H9 (cell line): ENCODE results near the gene ATXN1L. TPM values are rescaled to one million over a fixed set of nuclear protein-coding genes. Genes with fewer than 3 reads are reported as not detected.

Experiments
- DNase-seq: peaks from one replicate; pipeline ENCODE4 v3.0.0-alpha.2; 2017
- H2AFZ ChIP-seq: one replicate; pipeline ENCODE4 v1.6.1; 2013; ENCODE audit warnings: mild to moderate bottlenecking, low read length, control low read depth, moderate library complexity
- H2AK5ac ChIP-seq: 2 replicates; pipeline ENCODE4 v1.6.1; 2013; ENCODE audit warnings: low read length, control low read depth, mixed read lengths; ENCODE audit not compliant: insufficient read length
- H2BK120ac ChIP-seq: one replicate; pipeline ENCODE4 v1.6.1; 2013; ENCODE audit warnings: low read depth, mild to moderate bottlenecking, low read length, control low read depth, inconsistent platforms; ENCODE audit not compliant: poor library complexity, severe bottlenecking
- H2BK12ac ChIP-seq: 2 replicates; pipeline ENCODE4 v1.6.1; 2013; ENCODE audit warnings: low read length, control low read depth, mixed read lengths, low read depth; ENCODE audit not compliant: insufficient read length
- H2BK15ac ChIP-seq: 2 replicates; pipeline ENCODE4 v1.6.1; 2013; ENCODE audit warnings: low read depth, low read length, control low read depth
- H2BK20ac ChIP-seq: one replicate; pipeline ENCODE4 v1.6.1; 2013; ENCODE audit warnings: low read depth, mild to moderate bottlenecking, low read length, control low read depth, inconsistent platforms; ENCODE audit not compliant: poor library complexity, severe bottlenecking
- H2BK5ac ChIP-seq: 2 replicates; pipeline ENCODE4 v1.6.1; 2013; ENCODE audit warnings: low read length, control low read depth, mixed read lengths; ENCODE audit not compliant: insufficient read length
- H3K14ac ChIP-seq: 2 replicates; pipeline ENCODE4 v1.6.1; 2013; ENCODE audit warnings: low read length, control low read depth; ENCODE audit not compliant: insufficient read depth
- H3K18ac ChIP-seq: 2 replicates; pipeline ENCODE4 v1.6.1; 2013; ENCODE audit warnings: low read depth, mild to moderate bottlenecking, mixed read lengths, low read length, control low read depth; ENCODE audit not compliant: insufficient read length
- H3K23ac ChIP-seq: 2 replicates; pipeline ENCODE4 v1.6.1; 2013; ENCODE audit warnings: low read length, control low read depth, mixed read lengths, low read depth; ENCODE audit not compliant: insufficient read length
- H3K23me2 ChIP-seq: 2 replicates; pipeline ENCODE4 v1.6.1; 2013; ENCODE audit warnings: low read depth, mild to moderate bottlenecking, mixed read lengths, low read length, control low read depth; ENCODE audit not compliant: insufficient read length, poor library complexity, severe bottlenecking
- H3K27ac ChIP-seq: 2 replicates; pipeline ENCODE4 v1.5.1; 2013; ENCODE audit warnings: low read length, control low read depth, mixed read lengths, low read depth; ENCODE audit not compliant: insufficient read length
- H3K27me3 ChIP-seq: 2 replicates; pipeline ENCODE4 v1.6.1; 2013; ENCODE audit warnings: low read length, control low read depth, inconsistent platforms; ENCODE audit not compliant: insufficient read depth
- H3K4ac ChIP-seq: 2 replicates; pipeline ENCODE4 v1.6.1; 2013; ENCODE audit warnings: low read depth, mild to moderate bottlenecking, control low read depth, inconsistent platforms, low read length, moderate library complexity
- H3K4me1 ChIP-seq: 2 replicates; pipeline ENCODE4 v1.6.1; 2013; ENCODE audit warnings: low read length, control low read depth, inconsistent platforms; ENCODE audit not compliant: insufficient read depth
- H3K4me2 ChIP-seq: 2 replicates; pipeline ENCODE4 v1.6.1; 2013; ENCODE audit warnings: low read length, control low read depth, mixed read lengths; ENCODE audit not compliant: insufficient read length, insufficient read depth
- H3K56ac ChIP-seq: 2 replicates; pipeline ENCODE4 v1.6.1; 2013; ENCODE audit warnings: low read depth, mild to moderate bottlenecking, mixed read lengths, low read length, control low read depth; ENCODE audit not compliant: insufficient read length
- H3K79me1 ChIP-seq: 2 replicates; pipeline ENCODE4 v1.6.1; 2013; ENCODE audit warnings: low read depth, mild to moderate bottlenecking, moderate library complexity, low read length, control low read depth, inconsistent platforms; ENCODE audit not compliant: insufficient read depth, poor library complexity, severe bottlenecking
- H3K79me2 ChIP-seq: 2 replicates; pipeline ENCODE4 v1.6.1; 2013; ENCODE audit warnings: low read length, control low read depth, inconsistent platforms; ENCODE audit not compliant: insufficient read depth
- H3K9ac ChIP-seq: 2 replicates; pipeline ENCODE4 v1.6.1; 2013; ENCODE audit warnings: low read length, control low read depth, mixed read lengths; ENCODE audit not compliant: insufficient read length; ENCODE audit errors: extremely low read depth
- H3K9me3 ChIP-seq: one replicate; pipeline ENCODE4 v1.6.1; 2013; ENCODE audit warnings: low read depth, low read length, inconsistent platforms; ENCODE audit not compliant: control insufficient read depth
- H3T11ph ChIP-seq: one replicate; pipeline ENCODE4 v1.6.1; 2013; ENCODE audit warnings: mild to moderate bottlenecking, low read length, control low read depth, inconsistent platforms
- H4K20me1 ChIP-seq: one replicate; pipeline ENCODE4 v1.6.1; 2013; ENCODE audit not compliant: control insufficient read depth, insufficient read length, insufficient read depth
- H4K5ac ChIP-seq: 2 replicates; pipeline ENCODE4 v1.6.1; 2013; ENCODE audit warnings: low read depth, mild to moderate bottlenecking, mixed read lengths, low read length, control low read depth; ENCODE audit not compliant: insufficient read length
- H4K8ac ChIP-seq: replicated peaks from 2 replicates; pipeline ENCODE4 v1.6.1; 2013; ENCODE audit warnings: low read length, control low read depth, mixed read lengths, low read depth; ENCODE audit not compliant: insufficient read length
- H4K91ac ChIP-seq: 2 replicates; pipeline ENCODE4 v1.6.1; 2013; ENCODE audit warnings: low read depth, mild to moderate bottlenecking, moderate library complexity, mixed read lengths, low read length, control low read depth; ENCODE audit not compliant: insufficient read length
- H3K27ac Mint-ChIP-seq, 3 experiments: 2 replicates in 2 of 3; 3 replicates in 1 of 3; pipeline ENCODE4 v1.8.0; 2020 to 2021; ENCODE audit warnings: mixed read lengths in 3 of 3, mild to moderate bottlenecking in 1 of 3, moderate library complexity in 1 of 3
- H3K27me3 Mint-ChIP-seq: 2 replicates; pipeline ENCODE4 v1.8.0; 2021; ENCODE audit warnings: low read depth, mild to moderate bottlenecking, moderate library complexity, mixed read lengths
- H3K36me3 Mint-ChIP-seq, 3 experiments: 2 replicates in 2 of 3; 3 replicates in 1 of 3; pipeline ENCODE4 v1.8.0; 2020 to 2021; ENCODE audit warnings: low read depth in 3 of 3, mixed read lengths in 3 of 3; ENCODE audit not compliant: insufficient read depth in 1 of 3
- H3K4me1 Mint-ChIP-seq, 2 experiments: 2 replicates each; pipeline ENCODE4 v1.8.0; 2020; ENCODE audit warnings: mixed read lengths in 2 of 2
- H3K4me3 Mint-ChIP-seq, 2 experiments: 2 replicates in 1 of 2; 3 replicates in 1 of 2; pipeline ENCODE4 v1.8.0; 2020 to 2021; ENCODE audit warnings: mild to moderate bottlenecking in 2 of 2, mixed read lengths in 2 of 2, moderate library complexity in 1 of 2
- H3K9me3 Mint-ChIP-seq, 2 experiments: 2 replicates in 1 of 2; 3 replicates in 1 of 2; pipeline ENCODE4 v1.8.0; 2020; ENCODE audit warnings: mild to moderate bottlenecking in 2 of 2, mixed read lengths in 2 of 2, moderate library complexity in 1 of 2
- WGBS: extraction: QIAGEN DNeasy Blood & Tissue Kit; methylation state at CpG from one replicate; pipeline ENCODE4 v1.1.7; 2013; ENCODE audit warnings: missing lambda C conversion rate, low lambda C conversion rate, mixed read lengths; ENCODE audit not compliant: insufficient read length; ENCODE audit errors: extremely low coverage; 5-methylcytosine and 5-hydroxymethylcytosine counted together
- total RNA-seq: library from RNA; stranded (reverse); gene quantifications from 2 replicates; pipeline ENCODE4 v1.2.1, GENCODE V29; 2021
- TF ChIP-seq, protein P1 (sequence below): fragments of 200-600 bp; sonication (generic); conservative IDR thresholded peaks from 3 replicates; pipeline ENCODE4 v1.8.0; 2021; ENCODE audit warnings: antibody characterized with exemption, mild to moderate bottlenecking

The ATXN1L gene
- total RNA-seq, 1 experiment from 2014 or later: 30.3 TPM

GRCh38 chr16:71880176-71880575 lies 34.4 kb downstream of the ATXN1L start:
- Histone ChIP-seq H2AFZ (no peak overlapping the region), H3K27me3 (no peaks in the 10 kb centered on the region), H4K91ac (no peak overlapping the region), H4K8ac (no peak overlapping the region), H3K79me1 (no peaks in the 10 kb centered on the region), H3K9ac (no peak overlapping the region), H3K79me2 (no peaks in the 10 kb centered on the region), H3K18ac (no peak overlapping the region), H3K4me2 (no peak overlapping the region), H2BK5ac (no peak overlapping the region), H3K4me1 (no peaks in the 10 kb centered on the region; the same call in 1 of the 2 replicates), H2BK20ac (no peak overlapping the region), H3K27ac (no peak overlapping the region), H2AK5ac (no peak overlapping the region), H3T11ph (no peak overlapping the region), H4K5ac (no peak overlapping the region), H2BK120ac (no peak overlapping the region), H4K20me1 (no peaks in the 10 kb centered on the region), H3K14ac (no peak overlapping the region), H2BK15ac (no peak overlapping the region), H3K23ac (no peak overlapping the region), H3K23me2 (peaks cover 15% of the 10 kb centered on the region), H3K9me3 (no peaks in the 10 kb centered on the region), H3K4ac (no peak overlapping the region), H2BK12ac (no peak overlapping the region), H3K56ac (no peak overlapping the region)
- H3K4me1 Mint-ChIP-seq: peaks cover 14 to 20% of the 10 kb centered on the region in 2 experiments
- no peaks in the 10 kb centered on the region; the same call in 1 of the 2 replicates for H3K27me3 Mint-ChIP-seq
- no peak for DNase-seq
- no peak overlapping the region; a peak in 1 of 7 replicates for H3K27ac Mint-ChIP-seq
- H3K9me3 Mint-ChIP-seq: no peaks in the 10 kb centered on the region
- WGBS: no CpG with 5 or more reads among the region's 4 CpGs
- H3K36me3 Mint-ChIP-seq: peaks cover 23 to 48% (median 44%) of the 10 kb centered on the region in 3 experiments
- TF ChIP-seq, protein P1, sequence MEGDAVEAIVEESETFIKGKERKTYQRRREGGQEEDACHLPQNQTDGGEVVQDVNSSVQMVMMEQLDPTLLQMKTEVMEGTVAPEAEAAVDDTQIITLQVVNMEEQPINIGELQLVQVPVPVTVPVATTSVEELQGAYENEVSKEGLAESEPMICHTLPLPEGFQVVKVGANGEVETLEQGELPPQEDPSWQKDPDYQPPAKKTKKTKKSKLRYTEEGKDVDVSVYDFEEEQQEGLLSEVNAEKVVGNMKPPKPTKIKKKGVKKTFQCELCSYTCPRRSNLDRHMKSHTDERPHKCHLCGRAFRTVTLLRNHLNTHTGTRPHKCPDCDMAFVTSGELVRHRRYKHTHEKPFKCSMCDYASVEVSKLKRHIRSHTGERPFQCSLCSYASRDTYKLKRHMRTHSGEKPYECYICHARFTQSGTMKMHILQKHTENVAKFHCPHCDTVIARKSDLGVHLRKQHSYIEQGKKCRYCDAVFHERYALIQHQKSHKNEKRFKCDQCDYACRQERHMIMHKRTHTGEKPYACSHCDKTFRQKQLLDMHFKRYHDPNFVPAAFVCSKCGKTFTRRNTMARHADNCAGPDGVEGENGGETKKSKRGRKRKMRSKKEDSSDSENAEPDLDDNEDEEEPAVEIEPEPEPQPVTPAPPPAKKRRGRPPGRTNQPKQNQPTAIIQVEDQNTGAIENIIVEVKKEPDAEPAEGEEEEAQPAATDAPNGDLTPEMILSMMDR: no peak
- no peak overlapping the region for H3K4me3 Mint-ChIP-seq
